T-helper 22 cell (primary cell): Measurements from ENCODE around the gene H2AZ2.
A peak's percentile ranks its signal among the peaks of the same experiment; 100 is the strongest.
"Not testable (repeated sequence)": the region's sequence is repeated elsewhere in the genome, so short reads cannot be mapped to it uniquely, and the experiment has no call there.

ENCODE experiments used
- DNase-seq: peaks from one replicate; pipeline ENCODE4 v3.0.0-alpha.2; 2020; ENCODE audit warnings: low read depth

Gene H2AZ2

DNA sequence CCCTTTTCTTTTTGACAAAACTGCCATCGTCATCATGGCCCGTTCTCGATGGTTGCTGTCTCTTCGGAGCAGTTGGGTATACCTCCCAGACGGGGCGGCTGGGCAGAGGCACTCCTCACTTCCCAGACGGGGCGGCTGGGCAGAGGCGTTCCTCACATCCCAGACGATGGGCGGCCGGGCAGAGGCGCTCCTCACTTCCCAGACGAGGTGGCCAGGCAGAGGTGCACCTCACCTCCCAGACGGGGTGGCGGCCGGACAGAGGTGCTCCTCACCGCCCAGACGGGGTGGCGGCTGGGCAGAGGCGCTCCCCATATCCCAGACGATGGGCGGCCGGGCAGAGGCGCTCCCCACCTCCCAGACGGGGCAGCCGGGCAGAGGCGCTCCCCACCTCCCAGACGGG, 22.9 kb upstream of the H2AZ2 start:
- not testable (repeated sequence) for DNase-seq

DNA sequence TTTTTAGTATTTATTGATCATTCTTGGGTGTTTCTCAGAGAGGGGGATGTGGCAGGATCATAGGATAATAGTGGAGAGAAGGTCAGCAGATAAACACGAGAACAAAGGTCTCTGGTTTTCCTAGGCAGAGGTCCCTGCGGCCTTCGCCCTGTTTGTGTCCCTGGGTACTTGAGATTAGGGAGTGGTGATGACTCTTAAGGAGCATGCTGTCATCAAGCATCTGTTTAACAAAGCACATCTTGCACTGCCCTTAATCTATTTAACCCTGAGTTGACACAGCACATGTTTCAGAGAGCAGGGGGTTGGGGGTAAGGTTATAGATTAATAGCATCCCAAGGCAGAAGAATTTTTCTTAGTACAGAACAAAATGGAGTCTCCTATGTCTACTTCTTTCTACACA, 22.4 kb upstream of the H2AZ2 start:
- DNase-seq, result not testable (repeated sequence)

DNA sequence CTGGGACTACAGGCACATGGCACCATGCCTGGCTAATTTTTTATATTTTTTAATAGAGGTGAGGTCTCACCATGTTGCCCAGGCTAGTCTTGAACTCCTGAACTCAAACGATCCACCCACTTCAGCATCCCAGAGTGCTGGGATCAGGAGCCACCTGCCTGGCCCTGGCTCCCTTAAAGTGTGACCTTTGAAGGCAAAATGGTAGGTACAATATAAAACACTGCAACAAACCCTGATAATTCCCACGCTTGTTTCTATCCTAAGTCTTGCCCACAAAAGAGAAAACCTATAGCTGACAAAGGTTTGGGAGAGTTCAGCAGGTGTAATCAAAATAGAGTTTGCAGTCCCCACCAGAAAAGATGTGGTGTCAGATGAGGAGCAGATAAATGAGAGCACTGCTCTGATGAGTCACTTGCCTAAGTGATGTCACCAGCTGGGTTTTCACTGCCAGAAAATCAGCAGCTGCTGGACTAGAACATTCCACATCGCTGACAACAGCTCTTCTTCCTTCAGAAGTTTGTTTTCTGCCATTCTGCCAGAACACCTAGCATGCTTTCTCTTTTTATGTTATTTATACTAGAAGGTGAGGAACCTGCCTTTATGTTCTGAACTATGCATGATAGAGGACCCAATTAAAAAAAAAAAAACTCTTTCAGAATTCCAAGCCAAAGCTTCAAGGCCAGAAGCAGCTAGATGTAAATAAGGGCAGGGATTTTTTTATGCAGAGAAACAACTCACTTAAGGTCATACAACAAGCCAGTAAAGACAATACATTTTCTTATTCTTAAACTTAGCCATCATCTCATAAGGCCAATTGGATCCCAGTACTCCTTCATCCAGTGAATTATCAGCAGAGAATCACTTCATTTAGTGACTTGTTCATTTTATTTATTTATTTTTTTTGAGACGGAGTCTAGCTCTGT, 19.4 kb upstream of the H2AZ2 start:
- no peak for DNase-seq

DNA sequence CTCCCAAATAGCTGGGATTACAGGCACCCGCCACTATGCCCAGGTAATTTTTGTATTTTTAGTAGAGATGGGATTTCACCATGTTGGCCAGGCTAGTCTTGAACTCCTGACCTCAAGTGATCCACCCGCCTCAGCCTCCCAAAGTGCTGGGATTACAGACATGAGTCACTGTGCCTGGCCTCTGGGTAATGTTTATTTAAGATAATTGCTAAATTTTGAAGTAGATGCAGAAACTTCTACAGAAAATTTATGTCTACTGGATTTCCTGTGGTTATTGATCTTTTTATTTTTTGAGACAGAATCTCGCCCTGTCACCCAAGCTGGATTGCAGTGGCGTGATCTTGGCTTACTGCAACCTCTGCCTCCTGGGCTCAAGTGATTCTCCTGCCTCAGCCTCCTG, 14.1 kb upstream of the H2AZ2 start:
- not testable (repeated sequence) for DNase-seq

DNA sequence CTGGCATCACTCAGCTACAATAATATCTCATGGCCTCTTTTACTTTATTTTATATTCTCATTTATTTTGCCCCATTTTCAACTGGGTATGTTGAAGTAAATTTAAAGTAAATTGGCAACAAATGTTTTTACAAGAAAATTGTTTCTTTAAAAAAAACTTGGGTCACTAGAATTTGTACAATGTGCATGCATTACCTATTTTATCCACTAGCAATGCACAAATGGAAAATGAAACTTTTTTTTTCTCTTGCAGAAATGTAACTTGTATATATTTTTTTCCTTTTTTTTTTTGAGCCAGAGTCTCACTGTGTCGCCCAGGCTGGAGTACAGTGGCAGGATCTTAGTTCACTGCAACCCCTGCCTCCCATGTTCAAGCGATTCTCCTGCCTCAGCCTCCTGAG, 10.3 kb upstream of the H2AZ2 start:
- DNase-seq, result no peak

DNA sequence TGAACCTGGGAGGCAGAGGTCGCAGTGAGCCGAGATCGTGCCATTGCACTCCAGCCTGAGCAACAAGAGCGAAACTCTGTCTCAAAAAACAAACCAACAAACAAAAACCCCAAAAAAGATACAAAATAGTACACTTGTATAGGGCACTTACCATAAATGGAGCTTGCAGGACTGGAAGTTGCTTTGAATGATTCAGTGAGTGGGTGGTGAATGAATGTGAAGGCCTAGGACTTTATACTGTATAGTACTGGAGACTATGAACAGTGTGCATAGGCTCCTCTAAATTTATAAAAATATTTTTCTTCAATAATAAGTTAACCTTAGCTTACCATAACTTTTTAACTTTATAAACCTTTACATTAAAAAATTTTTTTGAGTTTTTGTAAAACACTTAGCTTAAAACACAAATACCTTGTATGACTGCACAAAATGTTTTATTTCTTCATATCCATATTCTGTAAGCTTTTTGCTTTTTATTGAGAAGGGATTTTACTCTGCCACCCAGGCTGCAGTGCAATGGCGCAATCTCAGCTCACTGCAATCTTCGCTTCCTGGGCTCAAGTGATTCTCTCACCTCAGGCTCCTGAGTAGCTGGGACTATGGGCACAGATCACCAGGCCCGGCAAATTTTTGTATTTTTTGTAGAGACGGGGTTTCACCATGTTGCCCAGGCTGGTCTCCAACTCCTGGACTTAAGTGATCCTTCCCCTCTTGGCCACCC, 6.9 kb upstream of the H2AZ2 start:
- no peak for DNase-seq

DNA sequence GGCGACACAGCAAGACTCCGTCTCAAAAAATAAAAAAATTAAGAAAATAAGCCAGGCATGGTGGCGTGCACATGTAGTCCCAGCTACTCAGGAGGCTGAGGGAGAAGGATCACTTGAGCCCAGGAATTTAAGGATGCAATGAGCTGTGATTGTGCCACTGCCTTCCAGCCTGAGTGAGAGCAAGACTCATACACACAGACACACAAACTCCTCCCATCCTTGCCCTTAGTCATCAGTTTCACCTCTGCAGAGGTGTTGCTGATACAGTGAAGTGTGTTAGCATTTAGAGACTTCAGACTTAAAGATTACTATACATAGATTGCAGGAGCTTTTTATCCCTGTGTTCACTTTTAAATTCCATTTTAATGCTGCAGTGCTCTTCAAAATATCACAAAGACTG, 5.5 kb upstream of the H2AZ2 start:
- no peak for DNase-seq

DNA sequence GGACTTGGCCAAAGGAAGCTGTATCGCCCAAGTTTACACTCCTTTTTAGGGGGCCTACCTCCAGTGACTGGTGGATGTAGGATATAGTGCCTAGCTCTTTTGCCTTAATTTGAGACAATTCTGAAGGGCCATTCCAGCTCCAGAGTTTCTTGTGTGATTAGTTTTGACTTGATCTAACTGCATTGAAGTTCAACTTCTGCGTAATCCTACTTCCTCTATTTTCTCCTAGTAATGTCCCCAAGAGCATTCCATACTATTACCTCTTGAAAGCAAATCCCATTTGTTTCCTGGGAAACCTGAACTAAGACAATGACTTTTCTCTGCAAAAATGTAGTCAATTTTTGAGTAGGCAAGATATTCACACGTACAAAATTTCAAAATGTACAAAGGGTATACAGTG, 4.7 kb upstream of the H2AZ2 start:
- DNase-seq, result no peak

DNA sequence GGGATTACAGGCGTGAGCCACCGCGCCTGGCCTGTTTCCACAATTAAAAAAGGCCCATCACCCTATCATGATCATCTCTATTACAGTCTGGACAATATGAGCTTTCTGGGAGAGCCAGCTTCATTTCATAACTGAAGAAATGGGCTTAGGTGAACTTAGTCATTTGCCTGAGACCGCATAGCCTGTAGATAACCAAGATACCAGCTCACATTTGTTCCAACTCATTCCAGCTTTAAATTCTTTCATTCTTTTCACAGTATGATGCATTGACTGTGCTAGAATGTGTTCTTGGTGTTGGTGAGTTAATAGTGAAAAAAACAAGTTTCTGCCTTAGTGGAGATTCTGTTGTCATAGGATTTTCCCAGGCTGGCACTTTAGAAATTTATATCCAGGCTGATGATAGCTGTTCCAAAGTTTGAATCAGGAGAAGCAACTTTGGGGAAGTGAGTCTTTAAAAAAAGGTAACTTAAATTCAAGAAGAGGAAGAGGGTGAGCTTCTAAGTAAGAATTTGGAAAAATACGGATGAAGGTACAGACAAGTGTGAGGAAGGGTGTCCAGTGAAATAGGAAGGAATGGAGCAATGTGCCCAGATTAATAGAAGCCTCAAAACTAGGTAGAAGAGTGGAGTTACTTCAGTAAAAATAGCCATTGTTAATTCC, 2.1 kb upstream of the H2AZ2 start:
- DNase-seq, result no peak

DNA sequence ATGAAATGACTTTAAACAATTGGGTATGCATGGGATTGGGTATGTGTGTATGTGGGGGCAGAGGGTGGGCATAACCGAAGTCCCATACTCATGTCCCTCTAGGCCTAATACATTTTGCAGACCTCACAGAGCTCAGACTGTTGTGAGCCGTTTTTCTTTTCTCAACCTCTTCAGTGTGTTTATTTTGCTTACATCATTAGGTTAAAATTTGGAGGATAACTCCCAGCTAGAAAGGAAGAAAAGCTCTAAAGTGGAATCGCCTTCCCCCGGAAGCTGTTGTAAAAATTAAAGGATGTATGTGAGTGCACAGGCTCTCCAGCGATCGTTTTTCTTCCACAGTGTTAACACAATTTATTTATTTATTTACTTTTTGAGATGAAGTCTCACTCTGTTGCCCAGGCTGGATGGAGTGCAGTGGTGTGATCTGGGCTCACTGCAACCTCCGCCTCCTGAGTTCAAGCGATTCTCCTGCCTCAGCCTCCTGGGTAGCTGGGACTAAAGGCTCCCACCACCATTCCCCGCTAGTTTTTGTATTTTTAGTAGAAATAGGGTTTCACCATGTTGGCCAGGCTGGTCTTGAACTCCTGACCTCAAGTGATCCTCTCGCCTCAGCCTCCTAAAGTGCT, 1.5 kb upstream of the H2AZ2 start:
- DNase-seq, result no peak

DNA sequence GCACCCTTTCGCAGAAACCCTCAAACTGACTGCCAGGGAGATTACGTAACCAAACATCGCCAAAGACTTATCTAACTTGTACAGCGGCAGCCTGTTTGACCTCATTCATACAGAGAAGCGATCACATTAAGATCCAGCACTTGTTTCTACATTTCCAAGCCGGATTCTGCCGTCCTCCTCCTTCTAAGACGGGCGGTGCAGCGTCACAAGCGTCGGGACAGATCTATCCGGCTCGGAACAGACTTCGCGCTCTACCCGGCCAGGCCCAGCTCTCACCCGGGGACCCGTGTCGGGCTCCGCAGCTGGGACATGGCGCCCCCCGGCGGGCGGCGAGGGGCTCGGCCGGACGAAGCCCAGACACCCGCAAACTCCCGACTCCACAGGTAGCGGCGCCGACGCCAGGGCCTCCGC, 373 bp downstream of the H2AZ2 start:
- peak; percentile 62 for DNase-seq

DNA sequence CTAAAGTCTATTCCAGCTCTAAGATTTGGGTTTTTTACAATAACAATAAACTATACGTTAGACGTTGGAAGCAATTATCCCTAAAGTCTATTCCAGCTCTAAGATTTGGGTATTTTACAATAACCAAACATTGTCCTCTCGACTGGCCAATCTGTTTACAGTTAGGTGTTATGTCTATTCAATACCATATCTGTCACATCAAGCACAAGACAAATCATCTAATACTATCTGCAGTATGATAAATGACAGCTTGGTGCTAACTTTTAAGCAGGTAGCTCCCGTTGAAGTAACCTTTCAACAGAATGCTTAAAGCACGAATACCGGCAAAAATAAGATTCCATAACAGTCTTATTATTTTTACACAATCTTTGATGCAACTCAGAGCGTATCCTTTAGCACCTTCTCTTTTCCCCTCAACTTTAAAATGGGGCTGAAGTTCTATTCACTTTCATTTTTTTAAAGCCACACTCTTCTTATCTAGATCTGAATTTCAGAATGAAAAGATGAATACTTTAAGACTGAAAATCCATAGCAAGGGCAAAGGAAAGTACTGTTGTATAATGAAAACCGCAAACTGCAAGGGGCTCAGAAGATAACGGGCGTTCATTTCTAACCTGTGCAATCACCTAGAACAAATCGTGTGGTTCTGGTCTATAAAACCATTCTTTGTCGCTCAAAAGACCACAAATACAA, 925 bp downstream of the H2AZ2 start:
- DNase-seq, result no peak

DNA sequence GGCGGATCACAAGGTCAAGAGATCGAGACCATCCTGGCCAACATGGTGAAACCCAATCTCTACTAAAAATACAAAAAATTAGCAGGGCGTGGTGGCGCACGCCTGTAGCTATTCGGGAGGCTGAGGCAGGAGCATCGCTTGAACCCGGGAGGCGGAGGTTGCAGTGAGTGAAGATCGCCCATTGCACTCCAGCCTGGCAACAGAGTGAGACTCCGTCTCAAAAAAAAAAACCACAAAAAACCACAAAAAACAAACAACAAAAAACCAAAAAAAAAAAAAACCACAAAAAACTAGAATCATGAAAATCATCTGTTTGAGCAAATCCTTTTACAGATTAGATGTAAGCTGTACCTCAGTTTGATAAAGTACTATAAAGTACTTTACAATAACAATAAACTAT, 1.5 kb downstream of the H2AZ2 start:
- not testable (repeated sequence) for DNase-seq

DNA sequence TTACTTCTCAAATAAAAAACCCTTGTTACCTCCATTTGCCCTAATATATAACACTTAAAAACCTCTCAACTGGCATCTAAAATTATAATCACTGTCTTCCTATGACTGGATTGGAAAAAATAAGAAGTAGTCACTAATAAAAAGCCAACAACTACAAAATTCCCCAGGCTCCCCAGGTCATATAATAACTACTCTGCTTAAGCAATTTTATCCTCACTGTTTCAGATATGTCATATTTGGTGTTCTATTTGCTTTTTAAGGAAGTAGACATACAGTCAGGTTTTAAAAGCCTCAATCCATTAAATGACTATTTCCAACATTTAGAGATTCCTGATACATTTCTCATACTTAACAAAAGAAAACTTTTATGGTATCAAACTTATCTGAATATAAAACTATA, 2.4 kb downstream of the H2AZ2 start:
- DNase-seq, result no peak

DNA sequence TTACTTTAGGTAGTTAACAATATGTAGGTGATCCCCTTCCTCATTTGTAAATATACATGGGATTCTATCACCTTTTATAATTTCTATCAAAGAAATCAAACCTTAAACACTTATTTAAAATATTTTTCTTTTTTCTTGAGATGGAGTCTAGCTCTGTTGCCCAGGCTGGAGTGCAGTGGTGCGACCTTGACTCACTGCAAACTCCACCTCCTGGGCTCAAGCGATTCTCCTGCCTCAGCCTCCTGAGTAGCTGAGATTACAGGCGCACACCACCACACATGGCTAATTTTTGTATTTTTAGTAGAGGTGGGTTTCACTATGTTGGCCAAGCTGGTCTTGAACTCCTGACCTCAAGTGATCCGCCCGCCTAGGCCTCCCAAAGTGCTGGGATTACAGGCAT, 4.4 kb downstream of the H2AZ2 start:
- not testable (repeated sequence) for DNase-seq

DNA sequence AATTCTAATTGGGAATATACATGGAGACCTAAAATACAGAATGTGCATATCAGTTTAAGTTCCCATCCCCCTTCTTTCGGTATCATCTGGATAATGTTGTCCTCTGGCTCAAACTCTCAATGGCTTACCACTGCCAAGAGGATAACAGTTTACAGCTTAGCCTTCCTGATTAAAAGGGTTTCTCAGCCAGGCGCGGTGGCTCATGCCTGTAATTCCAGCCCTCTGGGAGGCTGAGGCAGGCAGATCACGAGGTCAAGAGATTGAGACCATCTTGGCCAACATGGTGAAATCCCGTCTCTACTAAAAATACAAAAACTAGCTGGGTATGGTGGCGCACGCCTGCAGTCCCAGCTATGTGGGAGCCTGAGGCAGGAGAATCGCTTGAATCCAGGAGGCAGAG, 5.2 kb downstream of the H2AZ2 start:
- DNase-seq, result not testable (repeated sequence)

DNA sequence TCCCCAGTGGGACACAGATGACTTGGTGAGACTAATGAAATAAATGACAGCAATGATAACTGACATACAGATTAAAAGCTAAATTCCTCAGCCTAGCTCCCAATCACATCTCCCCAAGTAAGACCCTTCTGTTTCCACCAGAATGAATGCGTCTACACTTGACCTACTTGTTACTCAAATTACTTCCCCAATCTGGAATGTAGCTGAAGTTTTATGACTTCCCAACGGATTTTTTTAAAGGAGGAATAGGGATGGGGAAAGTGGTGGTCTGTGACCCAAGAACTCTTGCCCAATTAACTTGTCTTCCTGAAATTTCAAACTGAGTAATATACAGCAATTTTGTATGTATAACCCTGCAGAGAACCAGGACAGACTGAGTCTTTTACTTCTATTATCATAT, 9.1 kb downstream of the H2AZ2 start:
- no peak for DNase-seq

DNA sequence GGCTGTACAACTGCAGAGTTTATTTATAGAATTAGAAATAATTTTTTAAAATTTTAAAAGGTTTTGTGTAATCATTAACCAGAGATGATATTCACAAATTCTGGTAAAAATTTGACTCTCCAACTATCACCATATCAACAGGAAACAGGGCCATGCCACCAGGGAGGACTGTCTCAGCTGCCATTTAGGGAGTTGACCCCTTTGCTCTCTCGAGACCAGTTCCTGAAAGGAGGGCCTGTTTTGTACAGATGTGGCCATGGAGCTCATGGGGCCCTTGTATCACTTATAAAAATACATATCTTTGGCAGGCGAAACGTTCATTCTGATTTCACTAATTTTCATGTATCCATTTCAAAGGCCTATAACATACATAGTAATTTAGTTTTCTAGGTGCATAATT, 20.3 kb downstream of the H2AZ2 start:
- DNase-seq, result no peak

DNA sequence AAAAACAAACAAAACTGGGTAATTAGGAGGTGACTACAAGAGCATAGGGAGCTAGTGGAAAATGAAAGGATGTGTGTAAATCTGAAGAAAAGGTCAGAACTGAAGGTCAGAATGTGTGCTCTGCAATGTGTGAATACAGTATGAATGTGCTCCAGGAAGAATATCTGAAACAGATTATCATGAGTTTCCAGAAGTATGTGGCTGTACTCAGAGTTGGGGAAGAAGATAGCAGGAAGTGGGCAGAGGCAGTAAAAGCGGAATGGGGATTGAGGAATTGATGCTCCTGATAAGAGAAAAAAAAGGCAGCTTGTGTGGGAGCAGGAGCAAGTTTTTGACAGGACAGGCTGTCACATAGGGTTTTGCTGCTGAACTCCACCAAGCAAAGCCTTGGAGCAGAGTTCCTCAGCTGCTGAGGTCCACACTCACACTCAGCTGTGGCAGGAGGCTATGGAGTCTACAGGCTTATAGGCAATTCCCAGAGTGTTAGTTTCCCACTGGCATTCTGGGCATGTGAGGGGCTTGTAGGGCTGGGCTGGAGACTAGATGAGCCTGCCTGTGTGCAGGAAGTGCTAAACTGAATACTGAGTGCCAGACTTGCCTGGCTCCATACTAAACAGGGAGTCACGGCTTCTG, 22.9 kb downstream of the H2AZ2 start:
- DNase-seq, result no peak

DNA sequence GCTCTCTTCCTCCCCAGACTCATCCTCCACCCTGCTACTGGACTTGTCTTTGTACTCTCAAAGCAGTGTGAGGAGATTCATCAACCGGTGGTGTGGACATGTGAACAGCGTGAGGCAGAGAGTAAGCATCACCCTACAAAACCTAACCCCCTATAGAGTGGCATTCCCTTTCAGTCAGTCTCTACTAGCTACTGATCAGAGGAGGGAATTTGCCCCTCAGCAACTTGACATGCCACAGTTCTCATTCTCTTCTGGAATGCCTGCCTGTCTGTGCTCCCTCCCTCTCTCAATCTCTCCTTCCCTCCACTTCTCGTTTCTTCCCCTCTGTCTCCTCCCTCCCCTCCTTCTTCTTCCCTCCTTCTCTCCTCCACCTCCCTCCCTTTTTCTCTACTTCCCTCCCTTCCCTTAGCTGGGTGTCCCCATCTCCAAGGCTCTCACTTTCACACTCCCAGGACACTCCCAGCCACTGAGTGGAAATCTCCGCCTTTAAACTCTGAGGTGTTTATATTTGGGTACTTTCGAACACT, 24.6 kb downstream of the H2AZ2 start:
- DNase-seq, result no peak

DNA sequence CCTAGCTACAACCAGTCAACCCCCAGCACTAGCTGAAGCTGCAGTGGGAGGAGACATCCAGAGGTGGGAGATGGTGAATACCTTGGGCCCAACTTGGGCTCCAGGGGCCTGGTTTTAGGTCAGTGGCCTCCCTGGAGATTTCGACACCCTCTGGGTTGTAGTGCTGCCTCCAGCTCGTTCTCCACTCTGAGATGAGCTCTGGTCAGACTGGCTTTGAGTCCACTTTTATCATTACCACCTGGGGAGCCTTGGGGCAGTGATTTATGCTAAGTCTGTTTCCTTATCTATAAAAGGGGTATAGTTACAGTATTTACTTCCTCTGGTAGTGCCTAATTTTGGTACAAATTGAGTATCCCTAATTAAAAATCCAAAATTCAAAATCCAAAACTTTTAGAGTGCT, 28.6 kb downstream of the H2AZ2 start:
- no peak for DNase-seq
